H9 (cell line): ENCODE measurements around the gene TRIM69. TPM values are rescaled to one million over a fixed set of nuclear protein-coding genes. Genes with fewer than 3 reads are reported as not detected.

Experiments
- DNase-seq: peaks from one replicate; pipeline ENCODE4 v3.0.0-alpha.2; 2017
- H2AFZ ChIP-seq: one replicate; pipeline ENCODE4 v1.6.1; 2013; ENCODE audit warnings: mild to moderate bottlenecking, low read length, control low read depth, moderate library complexity
- H2AK5ac ChIP-seq: 2 replicates; pipeline ENCODE4 v1.6.1; 2013; ENCODE audit warnings: low read length, control low read depth, mixed read lengths; ENCODE audit not compliant: insufficient read length
- H2BK120ac ChIP-seq: one replicate; pipeline ENCODE4 v1.6.1; 2013; ENCODE audit warnings: low read depth, mild to moderate bottlenecking, low read length, control low read depth, inconsistent platforms; ENCODE audit not compliant: poor library complexity, severe bottlenecking
- H2BK12ac ChIP-seq: 2 replicates; pipeline ENCODE4 v1.6.1; 2013; ENCODE audit warnings: low read length, control low read depth, mixed read lengths, low read depth; ENCODE audit not compliant: insufficient read length
- H2BK15ac ChIP-seq: 2 replicates; pipeline ENCODE4 v1.6.1; 2013; ENCODE audit warnings: low read depth, low read length, control low read depth
- H2BK20ac ChIP-seq: one replicate; pipeline ENCODE4 v1.6.1; 2013; ENCODE audit warnings: low read depth, mild to moderate bottlenecking, low read length, control low read depth, inconsistent platforms; ENCODE audit not compliant: poor library complexity, severe bottlenecking
- H2BK5ac ChIP-seq: 2 replicates; pipeline ENCODE4 v1.6.1; 2013; ENCODE audit warnings: low read length, control low read depth, mixed read lengths; ENCODE audit not compliant: insufficient read length
- H3K14ac ChIP-seq: 2 replicates; pipeline ENCODE4 v1.6.1; 2013; ENCODE audit warnings: low read length, control low read depth; ENCODE audit not compliant: insufficient read depth
- H3K18ac ChIP-seq: 2 replicates; pipeline ENCODE4 v1.6.1; 2013; ENCODE audit warnings: low read depth, mild to moderate bottlenecking, mixed read lengths, low read length, control low read depth; ENCODE audit not compliant: insufficient read length
- H3K23ac ChIP-seq: 2 replicates; pipeline ENCODE4 v1.6.1; 2013; ENCODE audit warnings: low read length, control low read depth, mixed read lengths, low read depth; ENCODE audit not compliant: insufficient read length
- H3K23me2 ChIP-seq: 2 replicates; pipeline ENCODE4 v1.6.1; 2013; ENCODE audit warnings: low read depth, mild to moderate bottlenecking, mixed read lengths, low read length, control low read depth; ENCODE audit not compliant: insufficient read length, poor library complexity, severe bottlenecking
- H3K27ac ChIP-seq: 2 replicates; pipeline ENCODE4 v1.5.1; 2013; ENCODE audit warnings: low read length, control low read depth, mixed read lengths, low read depth; ENCODE audit not compliant: insufficient read length
- H3K27me3 ChIP-seq: 2 replicates; pipeline ENCODE4 v1.6.1; 2013; ENCODE audit warnings: low read length, control low read depth, inconsistent platforms; ENCODE audit not compliant: insufficient read depth
- H3K4ac ChIP-seq: 2 replicates; pipeline ENCODE4 v1.6.1; 2013; ENCODE audit warnings: low read depth, mild to moderate bottlenecking, control low read depth, inconsistent platforms, low read length, moderate library complexity
- H3K4me1 ChIP-seq: 2 replicates; pipeline ENCODE4 v1.6.1; 2013; ENCODE audit warnings: low read length, control low read depth, inconsistent platforms; ENCODE audit not compliant: insufficient read depth
- H3K4me2 ChIP-seq: 2 replicates; pipeline ENCODE4 v1.6.1; 2013; ENCODE audit warnings: low read length, control low read depth, mixed read lengths; ENCODE audit not compliant: insufficient read length, insufficient read depth
- H3K56ac ChIP-seq: 2 replicates; pipeline ENCODE4 v1.6.1; 2013; ENCODE audit warnings: low read depth, mild to moderate bottlenecking, mixed read lengths, low read length, control low read depth; ENCODE audit not compliant: insufficient read length
- H3K79me1 ChIP-seq: 2 replicates; pipeline ENCODE4 v1.6.1; 2013; ENCODE audit warnings: low read depth, mild to moderate bottlenecking, moderate library complexity, low read length, control low read depth, inconsistent platforms; ENCODE audit not compliant: insufficient read depth, poor library complexity, severe bottlenecking
- H3K79me2 ChIP-seq: 2 replicates; pipeline ENCODE4 v1.6.1; 2013; ENCODE audit warnings: low read length, control low read depth, inconsistent platforms; ENCODE audit not compliant: insufficient read depth
- H3K9ac ChIP-seq: 2 replicates; pipeline ENCODE4 v1.6.1; 2013; ENCODE audit warnings: low read length, control low read depth, mixed read lengths; ENCODE audit not compliant: insufficient read length; ENCODE audit errors: extremely low read depth
- H3K9me3 ChIP-seq: one replicate; pipeline ENCODE4 v1.6.1; 2013; ENCODE audit warnings: low read depth, low read length, inconsistent platforms; ENCODE audit not compliant: control insufficient read depth
- H3T11ph ChIP-seq: one replicate; pipeline ENCODE4 v1.6.1; 2013; ENCODE audit warnings: mild to moderate bottlenecking, low read length, control low read depth, inconsistent platforms
- H4K20me1 ChIP-seq: one replicate; pipeline ENCODE4 v1.6.1; 2013; ENCODE audit not compliant: control insufficient read depth, insufficient read length, insufficient read depth
- H4K5ac ChIP-seq: 2 replicates; pipeline ENCODE4 v1.6.1; 2013; ENCODE audit warnings: low read depth, mild to moderate bottlenecking, mixed read lengths, low read length, control low read depth; ENCODE audit not compliant: insufficient read length
- H4K8ac ChIP-seq: replicated peaks from 2 replicates; pipeline ENCODE4 v1.6.1; 2013; ENCODE audit warnings: low read length, control low read depth, mixed read lengths, low read depth; ENCODE audit not compliant: insufficient read length
- H4K91ac ChIP-seq: 2 replicates; pipeline ENCODE4 v1.6.1; 2013; ENCODE audit warnings: low read depth, mild to moderate bottlenecking, moderate library complexity, mixed read lengths, low read length, control low read depth; ENCODE audit not compliant: insufficient read length
- H3K27ac Mint-ChIP-seq, 3 experiments: 2 replicates in 2 of 3; 3 replicates in 1 of 3; pipeline ENCODE4 v1.8.0; 2020 to 2021; ENCODE audit warnings: mixed read lengths in 3 of 3, mild to moderate bottlenecking in 1 of 3, moderate library complexity in 1 of 3
- H3K27me3 Mint-ChIP-seq: 2 replicates; pipeline ENCODE4 v1.8.0; 2021; ENCODE audit warnings: low read depth, mild to moderate bottlenecking, moderate library complexity, mixed read lengths
- H3K36me3 Mint-ChIP-seq, 3 experiments: 2 replicates in 2 of 3; 3 replicates in 1 of 3; pipeline ENCODE4 v1.8.0; 2020 to 2021; ENCODE audit warnings: low read depth in 3 of 3, mixed read lengths in 3 of 3; ENCODE audit not compliant: insufficient read depth in 1 of 3
- H3K4me1 Mint-ChIP-seq, 2 experiments: 2 replicates each; pipeline ENCODE4 v1.8.0; 2020; ENCODE audit warnings: mixed read lengths in 2 of 2
- H3K4me3 Mint-ChIP-seq, 2 experiments: 2 replicates in 1 of 2; 3 replicates in 1 of 2; pipeline ENCODE4 v1.8.0; 2020 to 2021; ENCODE audit warnings: mild to moderate bottlenecking in 2 of 2, mixed read lengths in 2 of 2, moderate library complexity in 1 of 2
- H3K9me3 Mint-ChIP-seq, 2 experiments: 2 replicates in 1 of 2; 3 replicates in 1 of 2; pipeline ENCODE4 v1.8.0; 2020; ENCODE audit warnings: mild to moderate bottlenecking in 2 of 2, mixed read lengths in 2 of 2, moderate library complexity in 1 of 2
- CTCF ChIP-seq: fragments of 200-600 bp; sonication (generic); conservative IDR thresholded peaks from 3 replicates; pipeline ENCODE4 v1.8.0; 2021; ENCODE audit warnings: antibody characterized with exemption, mild to moderate bottlenecking
- WGBS: extraction: QIAGEN DNeasy Blood & Tissue Kit; methylation state at CpG from one replicate; pipeline ENCODE4 v1.1.7; 2013; ENCODE audit warnings: missing lambda C conversion rate, low lambda C conversion rate, mixed read lengths; ENCODE audit not compliant: insufficient read length; ENCODE audit errors: extremely low coverage; 5-methylcytosine and 5-hydroxymethylcytosine counted together
- total RNA-seq: library from RNA; stranded (reverse); gene quantifications from 2 replicates; pipeline ENCODE4 v1.2.1, GENCODE V29; 2021

Gene TRIM69
- total RNA-seq, 1 experiment from 2014 or later: 4.3 TPM

GRCh38 chr15:44808557-44808956, 72.2 kb downstream of the TRIM69 start:
- no peak overlapping the region for H2AK5ac ChIP-seq
- Mint-ChIP-seq H3K36me3 (no peaks in the 10 kb centered on the region), H3K27me3 (peaks cover 6% of the 10 kb centered on the region; the same call in 1 of the 2 replicates), H3K4me1 (peaks cover 4 to 6% of the 10 kb centered on the region in 2 experiments), H3K4me3 (no peak overlapping the region), H3K9me3 (no peaks in the 10 kb centered on the region), H3K27ac (no peak overlapping the region)
- DNase-seq: no peak
- no peak for TF ChIP-seq CTCF
- WGBS: no CpG with 5 or more reads among the region's 4 CpGs
- no peaks in the 10 kb centered on the region for H3K23me2 ChIP-seq
- H3K4me2 ChIP-seq: no peak overlapping the region
- H4K20me1 ChIP-seq: no peaks in the 10 kb centered on the region
- H3K79me1 ChIP-seq: no peaks in the 10 kb centered on the region
- H3K9ac ChIP-seq: no peak overlapping the region
- H2BK20ac ChIP-seq: no peak overlapping the region
- no peak overlapping the region for H3K56ac ChIP-seq
- no peak overlapping the region for H3T11ph ChIP-seq
- H3K27ac ChIP-seq: no peak overlapping the region
- no peak overlapping the region for H4K91ac ChIP-seq
- H3K4ac ChIP-seq: no peak overlapping the region
- no peak overlapping the region for H3K23ac ChIP-seq
- H3K79me2 ChIP-seq: no peaks in the 10 kb centered on the region
- no peaks in the 10 kb centered on the region for H3K9me3 ChIP-seq
- no peak overlapping the region for H3K18ac ChIP-seq
- H2BK5ac ChIP-seq: no peak overlapping the region
- H4K8ac ChIP-seq: no peak overlapping the region
- no peak overlapping the region for H2BK120ac ChIP-seq
- H2BK12ac ChIP-seq: no peak overlapping the region
- no peak overlapping the region for H4K5ac ChIP-seq
- H3K14ac ChIP-seq: no peak overlapping the region
- H3K27me3 ChIP-seq: no peaks in the 10 kb centered on the region
- no peak overlapping the region for H2AFZ ChIP-seq
- H2BK15ac ChIP-seq: no peak overlapping the region
- H3K4me1 ChIP-seq: no peaks in the 10 kb centered on the region
